GM23338 (cell line): ENCODE data around the gene KLHL28. TPM values are rescaled to one million over a fixed set of nuclear protein-coding genes. Genes with fewer than 3 reads are reported as not detected.

Source experiments
- ATAC-seq: fragments of 200-7000 bp; cut with Tn5 transposase; 3 replicates; pipeline ENCODE4 v1.9.1; 2020
- DNase-seq: peaks from one replicate; pipeline ENCODE4 v3.0.0-alpha.2; 2015; ENCODE audit warnings: low spot score
- H2AFZ ChIP-seq: fragments of 200-600 bp; sonication (generic); 2 replicates; pipeline ENCODE4 v1.8.0; 2016; ENCODE audit warnings: antibody characterized with exemption, mild to moderate bottlenecking, moderate library complexity
- H3F3A ChIP-seq: fragments of 200-600 bp; sonication (generic); replicated peaks from 2 replicates; pipeline ENCODE4 v1.8.0; 2017; ENCODE audit warnings: antibody characterized with exemption, mixed run types, low read depth
- H3K27ac ChIP-seq: fragments of 200-600 bp; sonication (generic); 2 replicates; pipeline ENCODE4 v1.6.1; 2016; ENCODE audit warnings: low read depth
- H3K27me3 ChIP-seq: fragments of 200-600 bp; sonication (generic); 2 replicates; pipeline ENCODE4 v1.8.0; 2016; ENCODE audit warnings: mild to moderate bottlenecking, mixed run types, moderate library complexity; ENCODE audit not compliant: insufficient read depth
- H3K36me3 ChIP-seq: fragments of 200-600 bp; sonication (generic); 2 replicates; pipeline ENCODE4 v1.8.0; 2016; ENCODE audit warnings: mild to moderate bottlenecking; ENCODE audit not compliant: insufficient read depth
- H3K4me1 ChIP-seq: fragments of 200-600 bp; sonication (generic); 2 replicates; pipeline ENCODE4 v1.8.0; 2016; ENCODE audit warnings: mild to moderate bottlenecking, moderate library complexity; ENCODE audit not compliant: insufficient read depth
- H3K4me2 ChIP-seq: fragments of 200-600 bp; sonication (generic); 2 replicates; pipeline ENCODE4 v1.7.1; 2017; ENCODE audit warnings: mixed run types
- H3K4me3 ChIP-seq: fragments of 200-600 bp; sonication (generic); 2 replicates; pipeline ENCODE4 v1.6.1; 2016; ENCODE audit warnings: mixed run types
- H3K79me2 ChIP-seq: fragments of 200-600 bp; sonication (generic); replicated peaks from 2 replicates; pipeline ENCODE4 v1.8.0; 2017; ENCODE audit warnings: mild to moderate bottlenecking; ENCODE audit not compliant: insufficient read depth
- H3K9me2 ChIP-seq: fragments of 200-600 bp; sonication (generic); 2 replicates; pipeline ENCODE4 v1.8.0; 2017; ENCODE audit not compliant: insufficient read depth
- H4K20me1 ChIP-seq: fragments of 200-600 bp; sonication (generic); replicated peaks from 2 replicates; pipeline ENCODE4 v1.8.0; 2017; ENCODE audit warnings: mild to moderate bottlenecking; ENCODE audit not compliant: insufficient read depth
- H3K27ac Mint-ChIP-seq: 2 replicates; pipeline ENCODE4 v1.8.0; 2020; ENCODE audit warnings: inconsistent platforms, mild to moderate bottlenecking, moderate library complexity, mixed read lengths
- H3K27me3 Mint-ChIP-seq: 3 replicates; pipeline ENCODE4 v1.8.0; 2022; ENCODE audit warnings: low read depth, mild to moderate bottlenecking, moderate library complexity, mixed read lengths, inconsistent platforms; ENCODE audit not compliant: insufficient read depth, poor library complexity
- H3K36me3 Mint-ChIP-seq: 3 replicates; pipeline ENCODE4 v1.8.0; 2021; ENCODE audit warnings: low read depth, mild to moderate bottlenecking, inconsistent platforms, moderate library complexity, mixed read lengths
- H3K4me1 Mint-ChIP-seq: 3 replicates; pipeline ENCODE4 v1.8.0; 2020; ENCODE audit warnings: mild to moderate bottlenecking, inconsistent platforms, mixed read lengths
- H3K4me3 Mint-ChIP-seq: 3 replicates; pipeline ENCODE4 v1.8.0; 2021; ENCODE audit warnings: moderate library complexity, mild to moderate bottlenecking, inconsistent platforms, mixed read lengths
- H3K9me3 Mint-ChIP-seq: 3 replicates; pipeline ENCODE4 v1.8.0; 2020; ENCODE audit warnings: moderate library complexity, mild to moderate bottlenecking, inconsistent platforms, mixed read lengths
- EZH2 ChIP-seq: fragments of 200-600 bp; sonication (generic); IDR thresholded peaks from one replicate; pipeline ENCODE4 v1.8.0; 2017; ENCODE audit warnings: antibody characterized with exemption, mild to moderate bottlenecking, low read depth; ENCODE audit not compliant: unreplicated experiment
- EZH2phosphoT487 ChIP-seq: fragments of 200-600 bp; sonication (generic); IDR thresholded peaks from one replicate; pipeline ENCODE4 v1.8.1; 2018; ENCODE audit warnings: antibody characterized with exemption; ENCODE audit not compliant: unreplicated experiment
- JUNB ChIP-seq: IDR thresholded peaks from one replicate; pipeline ENCODE4 v1.6.1; 2016; ENCODE audit warnings: antibody characterized with exemption; ENCODE audit not compliant: unreplicated experiment
- NANOG ChIP-seq: IDR thresholded peaks from 2 replicates; pipeline ENCODE4 v1.6.1; 2016; ENCODE audit warnings: antibody characterized with exemption, borderline replicate concordance
- POLR2AphosphoS5 ChIP-seq: IDR thresholded peaks from 2 replicates; pipeline ENCODE4 v1.6.1; 2016; ENCODE audit warnings: antibody characterized with exemption, low read depth
- STAT1 ChIP-seq: IDR thresholded peaks from one replicate; pipeline ENCODE4 v1.6.1; 2016; ENCODE audit warnings: antibody characterized with exemption; ENCODE audit not compliant: unreplicated experiment
- ZNF114 ChIP-seq: fragments of 250-450 bp; sonication (Bioruptor Pico); IDR thresholded peaks from 2 replicates; pipeline ENCODE4 v1.5.0; 2020; ENCODE audit warnings: mild to moderate bottlenecking, moderate library complexity
- ZNF331 ChIP-seq: fragments of 250-450 bp; sonication (Bioruptor Pico); IDR thresholded peaks from 2 replicates; pipeline ENCODE4 v1.5.0; 2020; ENCODE audit warnings: low read depth, mild to moderate bottlenecking, moderate library complexity
- polyA plus RNA-seq: library from polyadenylated mRNA; unstranded; fragments of >200 nt; fragmentation: Nextera tagmentation; extraction: Ambion mirVana; gene quantifications from 2 replicates; pipeline ENCODE4 v1.2.1, GENCODE V29; 2016
- total RNA-seq: library from RNA; depleted of rRNA; stranded (reverse); fragments of >200 nt; shearing (Covaris generic); gene quantifications from 2 replicates; pipeline ENCODE4 v1.2.3, GENCODE V29; 2014
- TF ChIP-seq, protein P1 (sequence below): fragments of 250-450 bp; sonication (Bioruptor Pico); IDR thresholded peaks from 2 replicates; pipeline ENCODE4 v1.5.0; 2020; ENCODE audit warnings: mild to moderate bottlenecking, moderate library complexity
- TF ChIP-seq, protein P2 (sequence below): IDR thresholded peaks from 2 replicates; pipeline ENCODE4 v1.6.1; 2016; ENCODE audit warnings: antibody characterized with exemption
- TF ChIP-seq, protein P3 (sequence below), 2 experiments: fragments of 200-600 bp in 1 of 2; sonication (generic) in 1 of 2; conservative IDR thresholded peaks; 2 replicates each; pipeline versions ENCODE4 v1.5.1 to v1.6.1; 2016 to 2017; ENCODE audit warnings: antibody characterized with exemption in 2 of 2, low read depth in 2 of 2, mild to moderate bottlenecking in 2 of 2, moderate library complexity in 1 of 2
- TF ChIP-seq, protein P4 (sequence below): IDR thresholded peaks from one replicate; pipeline ENCODE4 v1.6.1; 2018; ENCODE audit warnings: antibody characterized with exemption; ENCODE audit not compliant: unreplicated experiment

The KLHL28 gene
- total and polyA plus RNA-seq, 2 experiments from 2014 or later, result 7.7 to 10.6 TPM

DNA sequence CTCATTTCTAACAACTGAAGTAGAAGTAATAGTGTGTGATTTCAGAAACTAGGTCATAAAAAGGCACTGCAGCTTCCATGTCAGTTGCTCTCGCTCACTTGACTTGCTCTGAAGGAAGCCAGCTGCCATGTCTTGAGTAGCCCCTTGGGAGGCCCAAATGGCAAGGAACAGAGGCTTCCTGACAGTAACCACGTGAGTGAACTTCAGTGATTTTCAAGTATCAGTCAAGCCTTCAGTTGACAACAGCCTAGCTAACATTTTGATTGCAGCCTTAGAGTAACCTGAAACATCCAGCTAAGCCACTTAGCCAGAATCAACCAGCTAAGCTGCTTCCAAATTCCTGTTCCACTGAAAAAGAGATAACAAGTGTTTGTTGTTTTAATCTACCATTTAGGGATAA is 26.9 kb upstream of the KLHL28 start (continued):
- TF ChIP-seq, protein P1, sequence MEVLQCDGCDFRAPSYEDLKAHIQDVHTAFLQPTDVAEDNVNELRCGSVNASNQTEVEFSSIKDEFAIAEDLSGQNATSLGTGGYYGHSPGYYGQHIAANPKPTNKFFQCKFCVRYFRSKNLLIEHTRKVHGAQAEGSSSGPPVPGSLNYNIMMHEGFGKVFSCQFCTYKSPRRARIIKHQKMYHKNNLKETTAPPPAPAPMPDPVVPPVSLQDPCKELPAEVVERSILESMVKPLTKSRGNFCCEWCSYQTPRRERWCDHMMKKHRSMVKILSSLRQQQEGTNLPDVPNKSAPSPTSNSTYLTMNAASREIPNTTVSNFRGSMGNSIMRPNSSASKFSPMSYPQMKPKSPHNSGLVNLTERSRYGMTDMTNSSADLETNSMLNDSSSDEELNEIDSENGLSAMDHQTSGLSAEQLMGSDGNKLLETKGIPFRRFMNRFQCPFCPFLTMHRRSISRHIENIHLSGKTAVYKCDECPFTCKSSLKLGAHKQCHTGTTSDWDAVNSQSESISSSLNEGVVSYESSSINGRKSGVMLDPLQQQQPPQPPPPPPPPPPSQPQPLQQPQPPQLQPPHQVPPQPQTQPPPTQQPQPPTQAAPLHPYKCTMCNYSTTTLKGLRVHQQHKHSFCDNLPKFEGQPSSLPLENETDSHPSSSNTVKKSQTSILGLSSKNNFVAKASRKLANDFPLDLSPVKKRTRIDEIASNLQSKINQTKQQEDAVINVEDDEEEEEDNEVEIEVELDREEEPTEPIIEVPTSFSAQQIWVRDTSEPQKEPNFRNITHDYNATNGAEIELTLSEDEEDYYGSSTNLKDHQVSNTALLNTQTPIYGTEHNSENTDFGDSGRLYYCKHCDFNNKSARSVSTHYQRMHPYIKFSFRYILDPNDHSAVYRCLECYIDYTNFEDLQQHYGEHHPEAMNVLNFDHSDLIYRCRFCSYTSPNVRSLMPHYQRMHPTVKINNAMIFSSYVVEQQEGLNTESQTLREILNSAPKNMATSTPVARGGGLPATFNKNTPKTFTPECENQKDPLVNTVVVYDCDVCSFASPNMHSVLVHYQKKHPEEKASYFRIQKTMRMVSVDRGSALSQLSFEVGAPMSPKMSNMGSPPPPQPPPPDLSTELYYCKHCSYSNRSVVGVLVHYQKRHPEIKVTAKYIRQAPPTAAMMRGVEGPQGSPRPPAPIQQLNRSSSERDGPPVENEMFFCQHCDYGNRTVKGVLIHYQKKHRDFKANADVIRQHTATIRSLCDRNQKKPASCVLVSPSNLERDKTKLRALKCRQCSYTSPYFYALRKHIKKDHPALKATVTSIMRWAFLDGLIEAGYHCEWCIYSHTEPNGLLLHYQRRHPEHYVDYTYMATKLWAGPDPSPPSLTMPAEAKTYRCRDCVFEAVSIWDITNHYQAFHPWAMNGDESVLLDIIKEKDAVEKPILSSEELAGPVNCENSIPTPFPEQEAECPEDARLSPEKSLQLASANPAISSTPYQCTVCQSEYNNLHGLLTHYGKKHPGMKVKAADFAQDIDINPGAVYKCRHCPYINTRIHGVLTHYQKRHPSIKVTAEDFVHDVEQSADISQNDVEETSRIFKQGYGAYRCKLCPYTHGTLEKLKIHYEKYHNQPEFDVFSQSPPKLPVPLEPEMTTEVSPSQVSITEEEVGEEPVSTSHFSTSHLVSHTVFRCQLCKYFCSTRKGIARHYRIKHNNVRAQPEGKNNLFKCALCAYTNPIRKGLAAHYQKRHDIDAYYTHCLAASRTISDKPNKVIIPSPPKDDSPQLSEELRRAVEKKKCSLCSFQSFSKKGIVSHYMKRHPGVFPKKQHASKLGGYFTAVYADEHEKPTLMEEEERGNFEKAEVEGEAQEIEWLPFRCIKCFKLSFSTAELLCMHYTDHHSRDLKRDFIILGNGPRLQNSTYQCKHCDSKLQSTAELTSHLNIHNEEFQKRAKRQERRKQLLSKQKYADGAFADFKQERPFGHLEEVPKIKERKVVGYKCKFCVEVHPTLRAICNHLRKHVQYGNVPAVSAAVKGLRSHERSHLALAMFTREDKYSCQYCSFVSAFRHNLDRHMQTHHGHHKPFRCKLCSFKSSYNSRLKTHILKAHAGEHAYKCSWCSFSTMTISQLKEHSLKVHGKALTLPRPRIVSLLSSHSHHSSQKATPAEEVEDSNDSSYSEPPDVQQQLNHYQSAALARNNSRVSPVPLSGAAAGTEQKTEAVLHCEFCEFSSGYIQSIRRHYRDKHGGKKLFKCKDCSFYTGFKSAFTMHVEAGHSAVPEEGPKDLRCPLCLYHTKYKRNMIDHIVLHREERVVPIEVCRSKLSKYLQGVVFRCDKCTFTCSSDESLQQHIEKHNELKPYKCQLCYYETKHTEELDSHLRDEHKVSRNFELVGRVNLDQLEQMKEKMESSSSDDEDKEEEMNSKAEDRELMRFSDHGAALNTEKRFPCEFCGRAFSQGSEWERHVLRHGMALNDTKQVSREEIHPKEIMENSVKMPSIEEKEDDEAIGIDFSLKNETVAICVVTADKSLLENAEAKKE (CRISPR knock-in tag), result no peak
- TF ChIP-seq EZH2 (no peak), ZNF331 (CRISPR knock-in tag) (no peak), EZH2phosphoT487 (no peak), STAT1 (no peak), POLR2AphosphoS5 (no peak), NANOG (no peak), JUNB (no peak)
- TF ChIP-seq, protein P2, sequence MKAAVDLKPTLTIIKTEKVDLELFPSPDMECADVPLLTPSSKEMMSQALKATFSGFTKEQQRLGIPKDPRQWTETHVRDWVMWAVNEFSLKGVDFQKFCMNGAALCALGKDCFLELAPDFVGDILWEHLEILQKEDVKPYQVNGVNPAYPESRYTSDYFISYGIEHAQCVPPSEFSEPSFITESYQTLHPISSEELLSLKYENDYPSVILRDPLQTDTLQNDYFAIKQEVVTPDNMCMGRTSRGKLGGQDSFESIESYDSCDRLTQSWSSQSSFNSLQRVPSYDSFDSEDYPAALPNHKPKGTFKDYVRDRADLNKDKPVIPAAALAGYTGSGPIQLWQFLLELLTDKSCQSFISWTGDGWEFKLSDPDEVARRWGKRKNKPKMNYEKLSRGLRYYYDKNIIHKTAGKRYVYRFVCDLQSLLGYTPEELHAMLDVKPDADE, result no peak

DNA sequence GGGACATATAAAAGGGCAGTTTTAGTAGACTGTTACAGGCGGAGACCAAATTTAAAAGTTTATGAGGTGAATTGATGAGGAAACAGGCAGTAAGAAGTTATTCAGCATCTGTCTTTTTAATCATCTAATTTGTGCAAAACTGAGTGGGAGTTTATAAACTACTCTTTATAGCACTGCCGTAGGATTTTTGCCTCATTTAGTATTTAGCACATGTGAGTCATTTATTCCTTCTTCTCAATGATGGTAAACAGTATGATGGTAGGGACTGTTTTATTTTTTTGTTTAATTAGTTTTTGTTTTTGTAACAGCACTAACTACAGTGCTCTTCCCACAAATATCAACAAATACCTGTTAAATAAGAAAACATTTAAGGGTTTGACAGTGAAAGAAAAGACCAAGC is 20.8 kb upstream of the KLHL28 start:
- no peaks in the 10 kb centered on the region for H3K36me3 Mint-ChIP-seq
- Histone ChIP-seq H3K36me3 (no peaks in the 10 kb centered on the region), H3K27me3 (no peaks in the 10 kb centered on the region), H3K4me1 (no peaks in the 10 kb centered on the region), H2AFZ (no peak overlapping the region), H4K20me1 (0 out of 2 replicates have a peak, but pooled peaks cover 11% of the 10 kb centered on the region), H3K4me2 (no peak overlapping the region), H3K27ac (0 out of 2 replicates have a peak overlapping the region, but pooled peaks have one; percentile 5), H3F3A (no peaks in the 10 kb centered on the region), H3K79me2 (peaks cover 61% of the 10 kb centered on the region), H3K9me2 (no peaks in the 10 kb centered on the region), H3K4me3 (no peak overlapping the region)
- no peak for ATAC-seq
- H3K4me1 Mint-ChIP-seq, result no peaks in the 10 kb centered on the region; the same call in 1 of the 3 replicates
- DNase-seq, result no peak
- no peak overlapping the region for H3K27ac Mint-ChIP-seq
- H3K4me3 Mint-ChIP-seq, result no peak overlapping the region
- no peaks in the 10 kb centered on the region for H3K27me3 Mint-ChIP-seq
- H3K9me3 Mint-ChIP-seq, result no peaks in the 10 kb centered on the region
- TF ChIP-seq ZNF331 (CRISPR knock-in tag) (no peak), EZH2 (no peak), NANOG (no peak), STAT1 (no peak), ZNF114 (CRISPR knock-in tag) (no peak), EZH2phosphoT487 (no peak), POLR2AphosphoS5 (no peak)
- TF ChIP-seq, protein P3, sequence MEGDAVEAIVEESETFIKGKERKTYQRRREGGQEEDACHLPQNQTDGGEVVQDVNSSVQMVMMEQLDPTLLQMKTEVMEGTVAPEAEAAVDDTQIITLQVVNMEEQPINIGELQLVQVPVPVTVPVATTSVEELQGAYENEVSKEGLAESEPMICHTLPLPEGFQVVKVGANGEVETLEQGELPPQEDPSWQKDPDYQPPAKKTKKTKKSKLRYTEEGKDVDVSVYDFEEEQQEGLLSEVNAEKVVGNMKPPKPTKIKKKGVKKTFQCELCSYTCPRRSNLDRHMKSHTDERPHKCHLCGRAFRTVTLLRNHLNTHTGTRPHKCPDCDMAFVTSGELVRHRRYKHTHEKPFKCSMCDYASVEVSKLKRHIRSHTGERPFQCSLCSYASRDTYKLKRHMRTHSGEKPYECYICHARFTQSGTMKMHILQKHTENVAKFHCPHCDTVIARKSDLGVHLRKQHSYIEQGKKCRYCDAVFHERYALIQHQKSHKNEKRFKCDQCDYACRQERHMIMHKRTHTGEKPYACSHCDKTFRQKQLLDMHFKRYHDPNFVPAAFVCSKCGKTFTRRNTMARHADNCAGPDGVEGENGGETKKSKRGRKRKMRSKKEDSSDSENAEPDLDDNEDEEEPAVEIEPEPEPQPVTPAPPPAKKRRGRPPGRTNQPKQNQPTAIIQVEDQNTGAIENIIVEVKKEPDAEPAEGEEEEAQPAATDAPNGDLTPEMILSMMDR (conservative IDR thresholded peaks at IDR 0.05; ENCODE audit: low read depth in 2 of 2), result no peak
- TF ChIP-seq, protein P4, sequence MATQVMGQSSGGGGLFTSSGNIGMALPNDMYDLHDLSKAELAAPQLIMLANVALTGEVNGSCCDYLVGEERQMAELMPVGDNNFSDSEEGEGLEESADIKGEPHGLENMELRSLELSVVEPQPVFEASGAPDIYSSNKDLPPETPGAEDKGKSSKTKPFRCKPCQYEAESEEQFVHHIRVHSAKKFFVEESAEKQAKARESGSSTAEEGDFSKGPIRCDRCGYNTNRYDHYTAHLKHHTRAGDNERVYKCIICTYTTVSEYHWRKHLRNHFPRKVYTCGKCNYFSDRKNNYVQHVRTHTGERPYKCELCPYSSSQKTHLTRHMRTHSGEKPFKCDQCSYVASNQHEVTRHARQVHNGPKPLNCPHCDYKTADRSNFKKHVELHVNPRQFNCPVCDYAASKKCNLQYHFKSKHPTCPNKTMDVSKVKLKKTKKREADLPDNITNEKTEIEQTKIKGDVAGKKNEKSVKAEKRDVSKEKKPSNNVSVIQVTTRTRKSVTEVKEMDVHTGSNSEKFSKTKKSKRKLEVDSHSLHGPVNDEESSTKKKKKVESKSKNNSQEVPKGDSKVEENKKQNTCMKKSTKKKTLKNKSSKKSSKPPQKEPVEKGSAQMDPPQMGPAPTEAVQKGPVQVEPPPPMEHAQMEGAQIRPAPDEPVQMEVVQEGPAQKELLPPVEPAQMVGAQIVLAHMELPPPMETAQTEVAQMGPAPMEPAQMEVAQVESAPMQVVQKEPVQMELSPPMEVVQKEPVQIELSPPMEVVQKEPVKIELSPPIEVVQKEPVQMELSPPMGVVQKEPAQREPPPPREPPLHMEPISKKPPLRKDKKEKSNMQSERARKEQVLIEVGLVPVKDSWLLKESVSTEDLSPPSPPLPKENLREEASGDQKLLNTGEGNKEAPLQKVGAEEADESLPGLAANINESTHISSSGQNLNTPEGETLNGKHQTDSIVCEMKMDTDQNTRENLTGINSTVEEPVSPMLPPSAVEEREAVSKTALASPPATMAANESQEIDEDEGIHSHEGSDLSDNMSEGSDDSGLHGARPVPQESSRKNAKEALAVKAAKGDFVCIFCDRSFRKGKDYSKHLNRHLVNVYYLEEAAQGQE, result no peak
